Liver (tissue), 9 donors: Measurements from ENCODE around the gene ZNF17. TPM values are rescaled to one million over a fixed set of nuclear protein-coding genes. Genes with fewer than 3 reads are reported as not detected.

Source experiments
- DNase-seq: peaks from one replicate; pipeline ENCODE4 v3.0.0-alpha.2; 2017; ENCODE audit warnings: low spot score
- H3K27ac ChIP-seq, 2 donors: one replicate each; pipeline ENCODE4 v1.7.0; 2013; ENCODE audit warnings: inconsistent platforms in 2 of 2, low read length in 2 of 2, control low read depth in 1 of 2, low read depth in 1 of 2, mild to moderate bottlenecking in 1 of 2
- H3K27me3 ChIP-seq, 4 donors: one replicate each; pipeline versions ENCODE4 v1.6.1 to v1.7.0; 2013; ENCODE audit warnings: low read length in 3 of 4, inconsistent platforms in 1 of 4, mild to moderate bottlenecking in 1 of 4, moderate library complexity in 1 of 4; ENCODE audit not compliant: control insufficient read depth in 4 of 4, insufficient read depth in 4 of 4
- H3K36me3 ChIP-seq, 4 donors: one replicate each; pipeline versions ENCODE4 v1.6.1 to v1.7.0; 2013; ENCODE audit warnings: low read length in 3 of 4, mild to moderate bottlenecking in 3 of 4, low read depth in 1 of 4, moderate library complexity in 1 of 4; ENCODE audit not compliant: control insufficient read depth in 4 of 4, insufficient read depth in 3 of 4
- H3K4me1 ChIP-seq, 4 donors: one replicate each; pipeline versions ENCODE4 v1.6.1 to v1.7.0; 2013; ENCODE audit warnings: low read length in 3 of 4, mild to moderate bottlenecking in 3 of 4, moderate library complexity in 1 of 4; ENCODE audit not compliant: control insufficient read depth in 4 of 4, insufficient read depth in 4 of 4
- H3K4me3 ChIP-seq, 3 donors: one replicate each; pipeline versions ENCODE4 v1.6.1 to v1.7.0; 2013; ENCODE audit warnings: low read length in 3 of 3, control low read depth in 1 of 3, low read depth in 1 of 3, mild to moderate bottlenecking in 1 of 3
- H3K9ac ChIP-seq, 2 donors: one replicate each; pipeline ENCODE4 v1.7.0; 2013; ENCODE audit warnings: low read length in 2 of 2, mild to moderate bottlenecking in 2 of 2, moderate library complexity in 2 of 2, control low read depth in 1 of 2, low read depth in 1 of 2
- H3K9me3 ChIP-seq, 4 donors: one replicate each; pipeline versions ENCODE4 v1.6.1 to v1.7.0; 2013; ENCODE audit warnings: low read length in 3 of 4; ENCODE audit not compliant: control insufficient read depth in 4 of 4
- ATF3 ChIP-seq: IDR thresholded peaks from 2 replicates; pipeline ENCODE4 v1.6.1; 2016; ENCODE audit warnings: antibody characterized with exemption
- EGR1 ChIP-seq, 2 donors: IDR thresholded peaks; 2 replicates each; pipeline ENCODE4 v1.6.1; 2016 to 2018; ENCODE audit warnings: antibody characterized with exemption in 2 of 2, low read depth in 2 of 2
- FOXA1 ChIP-seq: IDR thresholded peaks from 2 replicates; pipeline ENCODE4 v1.6.1; 2016; ENCODE audit warnings: antibody characterized with exemption
- FOXA2 ChIP-seq: IDR thresholded peaks from 2 replicates; pipeline ENCODE4 v1.6.1; 2016; ENCODE audit warnings: antibody characterized with exemption
- GABPA ChIP-seq, 2 donors: IDR thresholded peaks in 1 of 2; conservative IDR thresholded peaks in 1 of 2; 2 replicates each; pipeline ENCODE4 v1.6.1; 2016; ENCODE audit warnings: antibody characterized with exemption in 2 of 2, mild to moderate bottlenecking in 1 of 2, moderate library complexity in 1 of 2
- HNF4A ChIP-seq, 2 donors: conservative IDR thresholded peaks; 2 replicates each; pipeline ENCODE4 v1.6.1; 2016; ENCODE audit warnings: antibody characterized with exemption in 2 of 2, mild to moderate bottlenecking in 2 of 2
- HNF4G ChIP-seq: IDR thresholded peaks from 2 replicates; pipeline ENCODE4 v1.6.1; 2016; ENCODE audit warnings: antibody characterized with exemption
- JUND ChIP-seq, 2 donors: IDR thresholded peaks; 2 replicates each; pipeline ENCODE4 v1.6.1; 2016; ENCODE audit warnings: antibody characterized with exemption in 2 of 2
- MAX ChIP-seq: IDR thresholded peaks from 2 replicates; pipeline ENCODE4 v1.6.1; 2016; ENCODE audit warnings: antibody characterized with exemption
- NR2F2 ChIP-seq: IDR thresholded peaks from 2 replicates; pipeline ENCODE4 v1.6.1; 2016; ENCODE audit warnings: antibody characterized with exemption
- RAD21 ChIP-seq, 2 donors: IDR thresholded peaks; 2 replicates each; pipeline ENCODE4 v1.6.1; 2016; ENCODE audit warnings: antibody characterized with exemption in 2 of 2, mild to moderate bottlenecking in 2 of 2
- RXRA ChIP-seq, 2 donors: IDR thresholded peaks; 2 replicates each; pipeline ENCODE4 v1.6.1; 2017 to 2018; ENCODE audit warnings: antibody characterized with exemption in 2 of 2, mild to moderate bottlenecking in 1 of 2
- SP1 ChIP-seq: IDR thresholded peaks from 2 replicates; pipeline ENCODE4 v1.6.1; 2018; ENCODE audit warnings: antibody characterized with exemption, mild to moderate bottlenecking
- TAF1 ChIP-seq: conservative IDR thresholded peaks from 2 replicates; pipeline ENCODE4 v1.6.1; 2016; ENCODE audit warnings: antibody characterized with exemption, mild to moderate bottlenecking
- YY1 ChIP-seq: IDR thresholded peaks from 2 replicates; pipeline ENCODE4 v1.6.1; 2016; ENCODE audit warnings: antibody characterized with exemption, mild to moderate bottlenecking
- WGBS: extraction: QIAGEN DNeasy Blood & Tissue Kit; methylation state at CpG from one replicate; pipeline ENCODE4 v1.1.7; 2013; 5-methylcytosine and 5-hydroxymethylcytosine counted together
- polyA plus RNA-seq, 2 donors: library from polyadenylated mRNA; stranded (reverse) in 1 of 2; unstranded in 1 of 2; fragments of 200-250 nt in 1 of 2; fragments of >200 nt in 1 of 2; fragmentation: Nextera tagmentation in 1 of 2; extraction: Ambion mirVana in 1 of 2; gene quantifications; one replicate each; pipeline versions ENCODE4 v1.2.1 to v1.2.3, GENCODE V29; 2013 to 2015
- total RNA-seq, 2 donors: library from RNA; depleted of rRNA; stranded (reverse); fragments of >200 nt; gene quantifications; one replicate each; pipeline ENCODE4 v1.2.3, GENCODE V29; 2014
- TF ChIP-seq, protein P1 (sequence below): fragments of 150-350 bp; IDR thresholded peaks from 2 replicates; pipeline ENCODE4 v1.5.1; 2017; ENCODE audit warnings: improper control_type of control experiment, low read depth, low read length; ENCODE audit not compliant: missing input control
- TF ChIP-seq, protein P2 (sequence below): IDR thresholded peaks from 2 replicates; pipeline ENCODE4 v1.6.1; 2016; ENCODE audit warnings: antibody characterized with exemption, mild to moderate bottlenecking
- TF ChIP-seq, protein P3 (sequence below): IDR thresholded peaks from 2 replicates; pipeline ENCODE4 v1.6.1; 2016; ENCODE audit warnings: antibody characterized with exemption
- donor health status: healthy.
- donor health status: healthy.
- donor health status: healthy.
- donor health status: healthy.
- donor health status: healthy.

The ZNF17 gene
- total and polyA plus RNA-seq, 4 donors: 1.2 to 8.2 (median 4.5) TPM

- peak overlapping the region; percentile 64 to 98 (median 68) for H3K4me3 ChIP-seq
- H3K27me3 ChIP-seq: no peaks in the 10 kb centered on the region
- H3K9me3 ChIP-seq: peaks cover 2 to 24% (median 17%) of the 10 kb centered on the region in 4 donors
- H3K9ac ChIP-seq: no peak overlapping the region
- H3K4me1 ChIP-seq: peaks cover 3 to 19% (median 11%) of the 10 kb centered on the region in 4 donors
- DNase-seq: no peak
- TF ChIP-seq RAD21 (IDR thresholded peaks at IDR 0.05) (peak in 1 of 2 donors; percentile 6), FOXA1 (no peak)
- 58% methylated on average over 11 of the region's 11 CpGs for WGBS
- H3K36me3 ChIP-seq: peaks cover 1 to 13% (median 8%) of the 10 kb centered on the region in 4 donors
- peak overlapping the region; percentile 72 to 76 for H3K27ac ChIP-seq
Measured at GRCh38 chr19:57389194-57389729, 21.7 kb upstream of the ZNF17 start.

DNA sequence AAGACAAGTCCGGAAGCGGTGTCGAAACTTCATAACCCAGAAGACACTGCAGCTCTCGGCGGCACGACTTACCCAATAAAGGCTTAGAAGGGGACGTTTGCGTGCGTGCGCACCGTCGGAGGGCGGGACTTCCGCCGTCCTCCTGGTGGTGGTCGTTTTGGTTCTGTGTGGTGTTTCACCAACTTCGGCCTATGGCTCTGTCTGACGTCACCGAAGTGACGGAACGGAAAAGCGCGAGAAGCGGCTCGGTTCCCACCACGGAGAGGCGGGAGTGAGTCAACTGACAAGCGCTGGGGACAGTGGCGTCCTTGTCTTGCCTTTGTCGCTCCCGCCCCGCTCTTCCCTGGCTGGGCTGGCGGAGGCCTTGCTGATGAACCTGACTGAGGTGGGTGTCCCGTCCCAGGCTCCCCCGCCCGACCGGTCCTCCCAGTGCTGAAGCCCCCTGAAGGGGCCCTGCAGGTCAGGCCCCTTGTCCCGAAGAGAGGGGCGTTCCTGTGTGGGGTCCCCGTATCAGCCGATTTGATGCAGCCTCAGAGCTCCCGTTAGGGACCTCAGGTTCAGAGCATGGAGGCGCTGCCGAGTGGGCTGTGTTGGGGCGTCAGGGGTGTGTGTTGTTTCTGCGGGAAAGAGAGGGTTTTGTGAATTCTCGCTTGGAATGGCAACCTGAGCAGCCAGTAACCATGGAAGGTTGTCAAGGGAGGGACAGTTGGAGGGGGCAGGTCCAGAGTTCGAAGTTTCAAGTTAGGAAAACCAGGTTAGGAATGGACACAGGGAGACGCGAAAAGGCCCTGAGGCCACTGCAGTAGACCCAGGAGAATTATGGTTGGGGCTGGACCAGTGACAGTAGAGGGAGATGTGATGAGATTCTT lies 21.0 kb upstream of the ZNF17 start, which contains the start of gene ZNF548:
TSS of gene ZNF548 (plus strand) at position 125 of the 869 bp plus-strand sequence. CDS start at position 371, 246 bp downstream.
- under 1% methylated on average over 50 of the region's 50 CpGs for WGBS
- Histone ChIP-seq H3K9ac (peak within 1 kb of the TSS; percentile 52 to 86), H3K4me3 (peak within 1 kb of the TSS; percentile 64 to 98 (median 68)), H3K27ac (peak within 1 kb of the TSS; percentile 72 to 76), H3K27me3 (no peaks in the 10 kb centered on the region), H3K9me3 (peaks cover 2 to 24% (median 19%) of the 10 kb centered on the region in 4 donors), H3K36me3 (peaks cover 1 to 17% (median 12%) of the 10 kb centered on the region in 4 donors), H3K4me1 (peaks cover 3 to 19% (median 11%) of the 10 kb centered on the region in 4 donors)
- TF ChIP-seq YY1: peak; percentile 86
- TF ChIP-seq RAD21 (IDR thresholded peaks at IDR 0.05): peak in 1 of 2 donors; percentile 50
- TF ChIP-seq, protein P1, sequence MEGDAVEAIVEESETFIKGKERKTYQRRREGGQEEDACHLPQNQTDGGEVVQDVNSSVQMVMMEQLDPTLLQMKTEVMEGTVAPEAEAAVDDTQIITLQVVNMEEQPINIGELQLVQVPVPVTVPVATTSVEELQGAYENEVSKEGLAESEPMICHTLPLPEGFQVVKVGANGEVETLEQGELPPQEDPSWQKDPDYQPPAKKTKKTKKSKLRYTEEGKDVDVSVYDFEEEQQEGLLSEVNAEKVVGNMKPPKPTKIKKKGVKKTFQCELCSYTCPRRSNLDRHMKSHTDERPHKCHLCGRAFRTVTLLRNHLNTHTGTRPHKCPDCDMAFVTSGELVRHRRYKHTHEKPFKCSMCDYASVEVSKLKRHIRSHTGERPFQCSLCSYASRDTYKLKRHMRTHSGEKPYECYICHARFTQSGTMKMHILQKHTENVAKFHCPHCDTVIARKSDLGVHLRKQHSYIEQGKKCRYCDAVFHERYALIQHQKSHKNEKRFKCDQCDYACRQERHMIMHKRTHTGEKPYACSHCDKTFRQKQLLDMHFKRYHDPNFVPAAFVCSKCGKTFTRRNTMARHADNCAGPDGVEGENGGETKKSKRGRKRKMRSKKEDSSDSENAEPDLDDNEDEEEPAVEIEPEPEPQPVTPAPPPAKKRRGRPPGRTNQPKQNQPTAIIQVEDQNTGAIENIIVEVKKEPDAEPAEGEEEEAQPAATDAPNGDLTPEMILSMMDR: no peak
- TF ChIP-seq HNF4G: peak; percentile 44
- peak; percentile 71 for TF ChIP-seq MAX
- TF ChIP-seq NR2F2: no peak
- TF ChIP-seq FOXA1: peak; percentile 46
- TF ChIP-seq GABPA (IDR thresholded peaks at IDR 0.05 in 1 of 2, conservative IDR thresholded peaks at IDR 0.05 in 1 of 2): peak; percentile 74 to 97
- no peak for TF ChIP-seq FOXA2
- no peak for TF ChIP-seq TAF1
- TF ChIP-seq, protein P2, sequence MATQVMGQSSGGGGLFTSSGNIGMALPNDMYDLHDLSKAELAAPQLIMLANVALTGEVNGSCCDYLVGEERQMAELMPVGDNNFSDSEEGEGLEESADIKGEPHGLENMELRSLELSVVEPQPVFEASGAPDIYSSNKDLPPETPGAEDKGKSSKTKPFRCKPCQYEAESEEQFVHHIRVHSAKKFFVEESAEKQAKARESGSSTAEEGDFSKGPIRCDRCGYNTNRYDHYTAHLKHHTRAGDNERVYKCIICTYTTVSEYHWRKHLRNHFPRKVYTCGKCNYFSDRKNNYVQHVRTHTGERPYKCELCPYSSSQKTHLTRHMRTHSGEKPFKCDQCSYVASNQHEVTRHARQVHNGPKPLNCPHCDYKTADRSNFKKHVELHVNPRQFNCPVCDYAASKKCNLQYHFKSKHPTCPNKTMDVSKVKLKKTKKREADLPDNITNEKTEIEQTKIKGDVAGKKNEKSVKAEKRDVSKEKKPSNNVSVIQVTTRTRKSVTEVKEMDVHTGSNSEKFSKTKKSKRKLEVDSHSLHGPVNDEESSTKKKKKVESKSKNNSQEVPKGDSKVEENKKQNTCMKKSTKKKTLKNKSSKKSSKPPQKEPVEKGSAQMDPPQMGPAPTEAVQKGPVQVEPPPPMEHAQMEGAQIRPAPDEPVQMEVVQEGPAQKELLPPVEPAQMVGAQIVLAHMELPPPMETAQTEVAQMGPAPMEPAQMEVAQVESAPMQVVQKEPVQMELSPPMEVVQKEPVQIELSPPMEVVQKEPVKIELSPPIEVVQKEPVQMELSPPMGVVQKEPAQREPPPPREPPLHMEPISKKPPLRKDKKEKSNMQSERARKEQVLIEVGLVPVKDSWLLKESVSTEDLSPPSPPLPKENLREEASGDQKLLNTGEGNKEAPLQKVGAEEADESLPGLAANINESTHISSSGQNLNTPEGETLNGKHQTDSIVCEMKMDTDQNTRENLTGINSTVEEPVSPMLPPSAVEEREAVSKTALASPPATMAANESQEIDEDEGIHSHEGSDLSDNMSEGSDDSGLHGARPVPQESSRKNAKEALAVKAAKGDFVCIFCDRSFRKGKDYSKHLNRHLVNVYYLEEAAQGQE: peak; percentile 13
- TF ChIP-seq JUND (IDR thresholded peaks at IDR 0.05): peak; percentile 31 to 38
- peak in 1 of 2 donors; percentile 26 for TF ChIP-seq RXRA (IDR thresholded peaks at IDR 0.05)
- TF ChIP-seq HNF4A (conservative IDR thresholded peaks at IDR 0.05): peak; percentile 83 to 86
- TF ChIP-seq, protein P3, sequence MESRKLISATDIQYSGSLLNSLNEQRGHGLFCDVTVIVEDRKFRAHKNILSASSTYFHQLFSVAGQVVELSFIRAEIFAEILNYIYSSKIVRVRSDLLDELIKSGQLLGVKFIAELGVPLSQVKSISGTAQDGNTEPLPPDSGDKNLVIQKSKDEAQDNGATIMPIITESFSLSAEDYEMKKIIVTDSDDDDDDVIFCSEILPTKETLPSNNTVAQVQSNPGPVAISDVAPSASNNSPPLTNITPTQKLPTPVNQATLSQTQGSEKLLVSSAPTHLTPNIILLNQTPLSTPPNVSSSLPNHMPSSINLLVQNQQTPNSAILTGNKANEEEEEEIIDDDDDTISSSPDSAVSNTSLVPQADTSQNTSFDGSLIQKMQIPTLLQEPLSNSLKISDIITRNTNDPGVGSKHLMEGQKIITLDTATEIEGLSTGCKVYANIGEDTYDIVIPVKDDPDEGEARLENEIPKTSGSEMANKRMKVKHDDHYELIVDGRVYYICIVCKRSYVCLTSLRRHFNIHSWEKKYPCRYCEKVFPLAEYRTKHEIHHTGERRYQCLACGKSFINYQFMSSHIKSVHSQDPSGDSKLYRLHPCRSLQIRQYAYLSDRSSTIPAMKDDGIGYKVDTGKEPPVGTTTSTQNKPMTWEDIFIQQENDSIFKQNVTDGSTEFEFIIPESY: peak; percentile 97
- TF ChIP-seq SP1: peak; percentile 43
- TF ChIP-seq ATF3: no peak
- peak in 1 of 2 donors; percentile 59 for TF ChIP-seq EGR1 (IDR thresholded peaks at IDR 0.05; ENCODE audit: low read depth in 2 of 2)
- peak; percentile 94 for DNase-seq
